Kidney (tissue), 14 donors: ENCODE results near the gene GPC5. TPM values are rescaled to one million over a fixed set of nuclear protein-coding genes. Genes with fewer than 3 reads are reported as not detected.

Experiments
- DNase-seq, 5 donors: peaks; one replicate each; pipeline ENCODE4 v3.0.0-alpha.2; 2013 to 2020
- FAIRE-seq: peaks from 2 replicates; lab custom pipeline; 2012; peaks lifted over from hg19 to GRCh38; lab: Jason Lieb, UNC
- H3K27ac ChIP-seq, 2 donors: one replicate each; pipeline ENCODE4 v1.7.0; 2013; ENCODE audit warnings: low read depth in 2 of 2, low read length in 2 of 2, inconsistent platforms in 1 of 2
- H3K27me3 ChIP-seq: one replicate; pipeline ENCODE4 v1.7.1; 2013; ENCODE audit warnings: low read length, inconsistent platforms; ENCODE audit not compliant: control insufficient read depth, insufficient read depth
- H3K36me3 ChIP-seq, 3 donors: one replicate each; pipeline versions ENCODE4 v1.7.0 to v1.7.1; 2013; ENCODE audit warnings: low read length in 3 of 3, control low read depth in 1 of 3, inconsistent platforms in 1 of 3; ENCODE audit not compliant: insufficient read depth in 3 of 3, control insufficient read depth in 2 of 3
- H3K4me1 ChIP-seq, 3 donors: one replicate each; pipeline versions ENCODE4 v1.7.0 to v1.7.1; 2013; ENCODE audit warnings: low read length in 3 of 3, inconsistent platforms in 1 of 3, low read depth in 1 of 3; ENCODE audit not compliant: control insufficient read depth in 2 of 3, insufficient read depth in 2 of 3
- H3K4me3 ChIP-seq, 3 donors: one replicate each; pipeline versions ENCODE4 v1.7.0 to v1.8.1; 2013; ENCODE audit warnings: low read length in 3 of 3, control low read depth in 1 of 3, inconsistent platforms in 1 of 3
- H3K9ac ChIP-seq, 3 donors: one replicate each; pipeline versions ENCODE4 v1.7.0 to v1.7.1; 2013; ENCODE audit warnings: low read length in 3 of 3, control low read depth in 1 of 3, inconsistent platforms in 1 of 3
- H3K9me3 ChIP-seq, 3 donors: one replicate each; pipeline versions ENCODE4 v1.7.0 to v1.7.1; 2013; ENCODE audit warnings: low read length in 3 of 3, control low read depth in 1 of 3, inconsistent platforms in 1 of 3; ENCODE audit not compliant: control insufficient read depth in 2 of 3, insufficient read depth in 1 of 3
- intact Hi-C: fragments of 100-400 bp; cut with DNase I; formaldehyde crosslinking; loops from one replicate; pipeline ENCODE4 v1.11.1; 2022
- polyA plus RNA-seq: library from polyadenylated mRNA; stranded (reverse); fragments of 350-450 nt; fragmentation: Illumina TruSeq; extraction: RNeasy Lipid Tissue Mini Kit (QIAGEN cat#74804); gene quantifications from one replicate; pipeline ENCODE4 v1.2.3, GENCODE V29; 2014; ENCODE audit warnings: low read depth, low replicate concordance; ENCODE audit not compliant: insufficient read depth
- total RNA-seq: library from RNA; stranded (reverse); fragmentation: NEBNext Ultra II Directional; extraction: Animal tissue kit (Norgen Biotek cat#: 25700); gene quantifications from one replicate; pipeline ENCODE4 v1.2.1, GENCODE V29; 2021
- TF ChIP-seq, protein P1 (sequence below): IDR thresholded peaks from 3 replicates; pipeline ENCODE4 v1.5.1; 2012; ENCODE audit warnings: mild to moderate bottlenecking, moderate library complexity, borderline replicate concordance; ENCODE audit not compliant: insufficient read depth; ENCODE audit errors: extremely low read depth
- donor health status: control.
- donor health status: control.
- donor health status: control.
- donor health status: control.
- donor health status: control.
- donor health status: DM: yes; HTN: yes; CAD: no.
- donor health status: Normal renal cell carcinoma (clear cell type).

The GPC5 gene
- total and polyA plus RNA-seq, 2 donors from 2014 or later = 0.47 to 6.8 TPM

DNA sequence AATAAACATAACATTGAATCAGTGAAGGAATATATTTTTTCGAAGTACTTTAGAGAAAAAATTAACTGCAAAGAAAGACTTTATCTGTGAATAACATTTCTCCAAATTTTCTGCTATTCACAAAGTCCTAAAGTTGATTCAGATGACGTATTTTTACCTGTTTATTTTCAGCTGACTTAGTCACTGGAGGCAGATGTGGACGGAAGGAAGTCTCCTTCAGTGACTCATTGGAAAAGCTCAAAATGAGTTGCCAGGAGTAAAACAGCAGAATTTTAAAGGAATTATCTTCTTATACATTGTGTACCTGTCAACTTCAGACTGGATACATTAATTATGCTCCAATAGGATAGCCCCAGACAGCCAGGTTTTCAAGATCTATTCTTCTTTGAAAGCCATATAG lies 1148.8 kb downstream of the GPC5 start:
- H3K27me3 ChIP-seq = no peaks in the 10 kb centered on the region
- DNase-seq = no peak
- H3K9ac ChIP-seq = no peak overlapping the region
- intact Hi-C loops = no loop called here
- TF ChIP-seq, protein P1, sequence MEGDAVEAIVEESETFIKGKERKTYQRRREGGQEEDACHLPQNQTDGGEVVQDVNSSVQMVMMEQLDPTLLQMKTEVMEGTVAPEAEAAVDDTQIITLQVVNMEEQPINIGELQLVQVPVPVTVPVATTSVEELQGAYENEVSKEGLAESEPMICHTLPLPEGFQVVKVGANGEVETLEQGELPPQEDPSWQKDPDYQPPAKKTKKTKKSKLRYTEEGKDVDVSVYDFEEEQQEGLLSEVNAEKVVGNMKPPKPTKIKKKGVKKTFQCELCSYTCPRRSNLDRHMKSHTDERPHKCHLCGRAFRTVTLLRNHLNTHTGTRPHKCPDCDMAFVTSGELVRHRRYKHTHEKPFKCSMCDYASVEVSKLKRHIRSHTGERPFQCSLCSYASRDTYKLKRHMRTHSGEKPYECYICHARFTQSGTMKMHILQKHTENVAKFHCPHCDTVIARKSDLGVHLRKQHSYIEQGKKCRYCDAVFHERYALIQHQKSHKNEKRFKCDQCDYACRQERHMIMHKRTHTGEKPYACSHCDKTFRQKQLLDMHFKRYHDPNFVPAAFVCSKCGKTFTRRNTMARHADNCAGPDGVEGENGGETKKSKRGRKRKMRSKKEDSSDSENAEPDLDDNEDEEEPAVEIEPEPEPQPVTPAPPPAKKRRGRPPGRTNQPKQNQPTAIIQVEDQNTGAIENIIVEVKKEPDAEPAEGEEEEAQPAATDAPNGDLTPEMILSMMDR = no peak
- H3K9me3 ChIP-seq = peaks cover 0 to 3% (median 0%) of the 10 kb centered on the region in 3 donors
- H3K4me1 ChIP-seq = no peaks in the 10 kb centered on the region
- no peak overlapping the region for H3K4me3 ChIP-seq
- FAIRE-seq = no peak
- H3K27ac ChIP-seq = no peak overlapping the region
- H3K36me3 ChIP-seq = no peaks in the 10 kb centered on the region

GRCh38 chr13:92549276-92549675 lies 1150.9 kb downstream of the GPC5 start:
- Histone ChIP-seq H3K27me3 (no peaks in the 10 kb centered on the region), H3K9ac (no peak overlapping the region), H3K4me3 (no peak overlapping the region), H3K4me1 (no peaks in the 10 kb centered on the region), H3K27ac (no peak overlapping the region), H3K9me3 (no peaks in the 10 kb centered on the region), H3K36me3 (no peaks in the 10 kb centered on the region)
- intact Hi-C loops = no loop called here
- TF ChIP-seq, protein P1 = no peak
- no peak for FAIRE-seq
- no peak for DNase-seq

DNA sequence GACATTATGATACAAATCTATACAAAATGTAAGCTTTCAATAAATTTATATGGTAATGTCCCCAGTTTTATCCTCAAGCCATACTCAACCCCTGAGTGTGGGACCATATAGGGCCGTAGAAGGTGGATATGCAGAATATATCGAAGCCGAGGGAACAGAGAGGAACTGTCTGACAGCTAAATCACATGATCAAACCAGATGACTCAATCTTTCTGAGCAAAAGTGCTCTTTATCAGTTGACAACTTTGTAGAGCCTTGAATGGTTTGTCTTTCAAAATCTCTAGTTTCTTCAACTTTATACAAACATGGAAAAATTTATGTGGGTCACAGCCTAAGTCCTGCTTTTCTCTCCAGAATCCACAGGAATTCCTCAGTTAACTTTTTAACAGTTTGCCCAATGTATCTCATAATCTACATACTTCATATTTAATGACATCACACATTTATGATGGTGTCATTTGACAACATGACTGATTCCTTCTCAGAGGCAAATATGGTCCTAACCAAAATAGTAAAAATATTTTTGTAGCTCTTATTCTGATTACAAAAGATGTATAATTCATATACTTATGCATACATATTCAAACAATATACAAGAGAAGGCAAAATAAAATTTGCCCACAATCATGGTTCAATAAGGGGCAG lies 1155.2 kb downstream of the GPC5 start:
- DNase-seq = no peak
- H3K4me3 ChIP-seq = no peak overlapping the region
- H3K9ac ChIP-seq = no peak overlapping the region
- no peaks in the 10 kb centered on the region for H3K9me3 ChIP-seq
- H3K27ac ChIP-seq = no peak overlapping the region
- intact Hi-C loops = no loop called here
- TF ChIP-seq, protein P1 = no peak
- H3K27me3 ChIP-seq = no peaks in the 10 kb centered on the region
- FAIRE-seq = no peak
- H3K36me3 ChIP-seq = no peaks in the 10 kb centered on the region
- H3K4me1 ChIP-seq = no peaks in the 10 kb centered on the region

- Histone ChIP-seq H3K27ac (no peak overlapping the region), H3K4me1 (no peaks in the 10 kb centered on the region), H3K4me3 (no peak overlapping the region), H3K9me3 (no peaks in the 10 kb centered on the region), H3K27me3 (no peaks in the 10 kb centered on the region), H3K9ac (no peak overlapping the region), H3K36me3 (no peaks in the 10 kb centered on the region)
- intact Hi-C loops = no loop called here
- TF ChIP-seq, protein P1 = no peak
- FAIRE-seq (no peak), DNase-seq (no peak)
Observed at GRCh38 chr13:92560883-92561282, 1162.5 kb downstream of the GPC5 start.
